Measurements from ENCODE around the gene EXOSC10. TPM values are rescaled to one million over a fixed set of nuclear protein-coding genes. Genes with fewer than 3 reads are reported as not detected.
"Not testable (repeated sequence)": the region's sequence is repeated elsewhere in the genome, so short reads cannot be mapped to it uniquely, and the experiment has no call there.

Gene EXOSC10
- total and polyA plus RNA-seq, 9 of the 15 experiments (the other 6 are each of a cell fraction or from before 2014, with no cell fraction given): 23.4 to 150 (median 105) TPM

DNA sequence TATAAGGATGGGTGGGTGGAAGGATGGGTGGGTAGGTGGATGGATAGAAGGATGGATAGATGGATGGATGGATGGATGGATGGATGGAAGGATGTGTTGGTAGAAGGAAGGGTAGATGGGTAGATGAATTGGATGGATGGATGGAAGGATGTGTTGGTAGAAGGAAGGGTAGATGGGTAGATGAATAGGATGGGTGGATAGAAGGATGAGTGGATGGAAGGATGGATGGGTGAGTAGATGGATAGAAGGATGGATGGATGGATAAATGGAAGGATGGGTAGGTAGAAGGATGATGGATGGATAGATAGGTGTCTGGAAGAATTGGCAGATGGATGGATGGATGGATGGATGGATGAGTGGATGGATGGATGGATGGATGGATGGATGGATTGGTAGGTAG is 58.6 kb downstream of the EXOSC10 start:
- Histone ChIP-seq H3K9ac (ENCODE audit: insufficient read depth in 1 of 2, low read depth in 2 of 2, low read length in 2 of 2) (no peak overlapping the region), H3K9me3 (replicated peaks; ENCODE audit: control insufficient read depth, insufficient read depth, low read depth, low read length) (no peaks in the 10 kb centered on the region), H3K36me3 (ENCODE audit: control insufficient read depth, insufficient read depth, low read length) (no peaks in the 10 kb centered on the region), H3K79me2 (ENCODE audit: control insufficient read depth, insufficient read depth, low read length) (no peaks in the 10 kb centered on the region), H3K4me2 (ENCODE audit: insufficient read depth, low read length) (no peak overlapping the region), H2AFZ (ENCODE audit: low read depth, low read length) (no peak overlapping the region), H3K9me1 (ENCODE audit: control insufficient read depth, insufficient read depth, low read length) (no peaks in the 10 kb centered on the region), H3K27ac (ENCODE audit: extremely low read depth, low read depth, low read length) (no peak overlapping the region), H3K4me1 (replicated peaks in 1 of 2; ENCODE audit: control insufficient read depth in 2 of 2, insufficient read depth in 2 of 2, low read length in 2 of 2) (peaks cover 0 to 15% of the 10 kb centered on the region in 2 experiments; a peak in 2 of 5 replicates), H3K4me3 (no peak overlapping the region), H4K20me1 (replicated peaks; ENCODE audit: control insufficient read depth, insufficient read depth, low read length) (no peaks in the 10 kb centered on the region), H3K27me3 (ENCODE audit: control insufficient read depth in 2 of 2, insufficient read depth in 2 of 2, low read length in 2 of 2) (peaks cover 0 to 8% of the 10 kb centered on the region in 2 experiments; a peak in 2 of 5 replicates)
- ATAC-seq: no peak
- FAIRE-seq: no peak
- BruUV-seq (replicated peaks): no TSS peak
- in situ Hi-C loops (cut with MboI) (no loop called here), intact Hi-C loops (cut with micrococcal nuclease) (no loop called here)
- ChIA-PET POLR2A (no interaction called here), CTCF (ENCODE audit: low intra/inter-chr PET ratio) (no interaction called here)
- no peak for TF ChIP-seq NR3C1 (CRISPR knock-in tag; IDR thresholded peaks at IDR 0.05)
- TF ChIP-seq ZFX (CRISPR knock-in tag; IDR thresholded peaks at IDR 0.05): no peak
- TF ChIP-seq SP1 (CRISPR knock-in tag; IDR thresholded peaks at IDR 0.05): no peak
- no peak for TF ChIP-seq KDM4B (IDR thresholded peaks at IDR 0.05; ENCODE audit: borderline replicate concordance in 2 of 2, low read depth in 1 of 2)
- no peak for TF ChIP-seq ZNF79 (CRISPR knock-in tag; IDR thresholded peaks at IDR 0.05; ENCODE audit: low read depth)
- TF ChIP-seq GABPB2 (CRISPR knock-in tag; conservative IDR thresholded peaks at IDR 0.05): no peak
- no peak for TF ChIP-seq ZNF778 (CRISPR knock-in tag; IDR thresholded peaks at IDR 0.05)
- TF ChIP-seq TEAD1 (CRISPR knock-in tag; IDR thresholded peaks at IDR 0.05): no peak
- no peak for TF ChIP-seq ELF4 (CRISPR knock-in tag; IDR thresholded peaks at IDR 0.05)
- no peak for TF ChIP-seq NFATC3 (IDR thresholded peaks at IDR 0.05)
- TF ChIP-seq SIX5 (IDR thresholded peaks at IDR 0.05; ENCODE audit: borderline replicate concordance in 1 of 2, insufficient read depth in 1 of 2, low read depth in 1 of 2, low read length in 2 of 2): no peak
- no peak for DNase-seq (ENCODE audit: extremely low read depth in 1 of 4, low spot score in 3 of 4)

DNA sequence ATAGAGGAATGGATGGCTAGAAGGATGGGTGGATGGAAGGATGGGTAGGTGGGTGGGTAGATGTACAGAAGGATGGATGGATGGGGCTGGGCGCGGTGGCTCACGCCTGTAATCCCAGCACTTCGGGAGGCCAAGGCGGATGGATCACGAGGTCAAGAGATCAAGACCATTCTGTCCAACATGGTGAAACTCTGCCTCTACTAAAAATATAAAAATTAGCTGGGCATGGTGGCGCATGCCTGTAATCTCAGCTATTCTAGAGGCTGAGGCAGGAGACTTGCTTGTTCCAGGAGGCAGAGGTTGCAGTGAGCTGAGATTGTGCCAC is 59.6 kb downstream of the EXOSC10 start:
- CTCF ChIA-PET (ENCODE audit: low intra/inter-chr PET ratio); DNase-seq (ENCODE audit: extremely low read depth in 1 of 4, low spot score in 3 of 4); ATAC-seq; BruUV-seq (replicated peaks); H4K20me1 ChIP-seq (replicated peaks; ENCODE audit: control insufficient read depth, insufficient read depth, low read length); H3K36me3 ChIP-seq (ENCODE audit: control insufficient read depth, insufficient read depth, low read length); H3K4me3 ChIP-seq; H3K79me2 ChIP-seq (ENCODE audit: control insufficient read depth, insufficient read depth, low read length); H3K9me3 ChIP-seq (replicated peaks; ENCODE audit: control insufficient read depth, insufficient read depth, low read depth, low read length); H3K9ac ChIP-seq (ENCODE audit: insufficient read depth in 1 of 2, low read depth in 2 of 2, low read length in 2 of 2); H3K27ac ChIP-seq (ENCODE audit: extremely low read depth, low read depth, low read length); H3K4me2 ChIP-seq (ENCODE audit: insufficient read depth, low read length); H3K9me1 ChIP-seq (ENCODE audit: control insufficient read depth, insufficient read depth, low read length); intact Hi-C loops (cut with micrococcal nuclease); POLR2A ChIA-PET; FAIRE-seq; H2AFZ ChIP-seq (ENCODE audit: low read depth, low read length); in situ Hi-C loops (cut with MboI); H3K4me1 ChIP-seq (replicated peaks in 1 of 2; ENCODE audit: control insufficient read depth in 2 of 2, insufficient read depth in 2 of 2, low read length in 2 of 2): not testable (repeated sequence)
- peaks cover 4 to 15% of the 10 kb centered on the region in 2 experiments for H3K27me3 ChIP-seq (ENCODE audit: control insufficient read depth in 2 of 2, insufficient read depth in 2 of 2, low read length in 2 of 2)
- WGBS (ENCODE audit: insufficient coverage, low coverage, missing lambda C conversion rate): 1% methylated on average over 7 of the region's 7 CpGs

Data from K562 (cell line).